Duodenal mucosa (tissue), 2 donors: ENCODE measurements around the gene ANKIB1.
"Not testable (repeated sequence)": the region's sequence is repeated elsewhere in the genome, so short reads cannot be mapped to it uniquely, and the experiment has no call there.

Experiments
- H3K27ac ChIP-seq: one replicate; pipeline ENCODE4 v1.7.0; 2013; ENCODE audit warnings: low read depth, low read length
- H3K27me3 ChIP-seq, 2 donors: one replicate each; pipeline ENCODE4 v1.7.0; 2013; ENCODE audit warnings: low read length in 2 of 2, control low read depth in 1 of 2; ENCODE audit not compliant: insufficient read depth in 2 of 2, control insufficient read depth in 1 of 2
- H3K36me3 ChIP-seq, 2 donors: one replicate each; pipeline ENCODE4 v1.7.0; 2013; ENCODE audit warnings: low read length in 2 of 2, control low read depth in 1 of 2; ENCODE audit not compliant: insufficient read depth in 2 of 2, control insufficient read depth in 1 of 2
- H3K4me1 ChIP-seq, 2 donors: one replicate each; pipeline ENCODE4 v1.7.0; 2013; ENCODE audit warnings: low read length in 2 of 2, control low read depth in 1 of 2; ENCODE audit not compliant: insufficient read depth in 2 of 2, control insufficient read depth in 1 of 2
- H3K4me3 ChIP-seq, 2 donors: one replicate each; pipeline ENCODE4 v1.7.0; 2013; ENCODE audit warnings: low read length in 2 of 2, low read depth in 1 of 2
- H3K9ac ChIP-seq, 2 donors: one replicate each; pipeline ENCODE4 v1.7.0; 2013; ENCODE audit warnings: low read length in 2 of 2, low read depth in 1 of 2
- H3K9me3 ChIP-seq, 2 donors: one replicate each; pipeline ENCODE4 v1.7.0; 2013; ENCODE audit warnings: low read length in 2 of 2, control low read depth in 1 of 2; ENCODE audit not compliant: control insufficient read depth in 1 of 2

Gene ANKIB1

DNA sequence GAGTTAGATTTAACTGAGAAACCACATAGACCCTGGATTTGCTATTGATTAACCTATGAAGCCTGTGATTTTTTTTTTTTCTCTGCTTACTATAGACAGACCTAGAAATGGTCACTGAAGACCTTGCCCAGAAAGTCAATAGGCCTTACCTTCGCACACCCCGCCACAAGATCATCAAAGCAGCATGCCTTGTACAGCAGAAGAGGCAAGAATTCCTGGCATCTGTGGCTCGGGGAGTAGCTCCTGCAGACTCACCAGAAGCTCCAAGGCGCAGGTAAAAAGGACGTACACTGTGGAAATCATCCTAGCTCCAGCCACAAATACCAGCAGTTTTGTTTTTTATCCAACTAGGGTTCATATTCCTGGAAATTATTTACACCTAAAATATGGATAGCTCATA is 145.3 kb downstream of the ANKIB1 start:
- Histone ChIP-seq H3K27me3 (no peaks in the 10 kb centered on the region), H3K4me3 (no peak overlapping the region), H3K27ac (no peak overlapping the region), H3K36me3 (peaks cover 8 to 13% of the 10 kb centered on the region in 2 donors), H3K9ac (no peak overlapping the region), H3K4me1 (no peaks in the 10 kb centered on the region), H3K9me3 (no peaks in the 10 kb centered on the region)

- Histone ChIP-seq H3K27ac (no peak overlapping the region), H3K4me3 (no peak overlapping the region), H3K9me3 (no peaks in the 10 kb centered on the region), H3K4me1 (no peaks in the 10 kb centered on the region), H3K9ac (no peak overlapping the region), H3K27me3 (no peaks in the 10 kb centered on the region), H3K36me3 (peaks cover 12 to 34% of the 10 kb centered on the region in 2 donors)
Measured at GRCh38 chr7:92397542-92397941, 151.8 kb downstream of the ANKIB1 start.

GRCh38 chr7:92400013-92400412 is 154.2 kb downstream of the ANKIB1 start:
- Histone ChIP-seq H3K9me3 (no peaks in the 10 kb centered on the region), H3K27ac (no peak overlapping the region), H3K4me1 (no peaks in the 10 kb centered on the region), H3K36me3 (peaks cover 17 to 31% of the 10 kb centered on the region in 2 donors), H3K4me3 (no peak overlapping the region), H3K9ac (no peak overlapping the region), H3K27me3 (no peaks in the 10 kb centered on the region)

DNA sequence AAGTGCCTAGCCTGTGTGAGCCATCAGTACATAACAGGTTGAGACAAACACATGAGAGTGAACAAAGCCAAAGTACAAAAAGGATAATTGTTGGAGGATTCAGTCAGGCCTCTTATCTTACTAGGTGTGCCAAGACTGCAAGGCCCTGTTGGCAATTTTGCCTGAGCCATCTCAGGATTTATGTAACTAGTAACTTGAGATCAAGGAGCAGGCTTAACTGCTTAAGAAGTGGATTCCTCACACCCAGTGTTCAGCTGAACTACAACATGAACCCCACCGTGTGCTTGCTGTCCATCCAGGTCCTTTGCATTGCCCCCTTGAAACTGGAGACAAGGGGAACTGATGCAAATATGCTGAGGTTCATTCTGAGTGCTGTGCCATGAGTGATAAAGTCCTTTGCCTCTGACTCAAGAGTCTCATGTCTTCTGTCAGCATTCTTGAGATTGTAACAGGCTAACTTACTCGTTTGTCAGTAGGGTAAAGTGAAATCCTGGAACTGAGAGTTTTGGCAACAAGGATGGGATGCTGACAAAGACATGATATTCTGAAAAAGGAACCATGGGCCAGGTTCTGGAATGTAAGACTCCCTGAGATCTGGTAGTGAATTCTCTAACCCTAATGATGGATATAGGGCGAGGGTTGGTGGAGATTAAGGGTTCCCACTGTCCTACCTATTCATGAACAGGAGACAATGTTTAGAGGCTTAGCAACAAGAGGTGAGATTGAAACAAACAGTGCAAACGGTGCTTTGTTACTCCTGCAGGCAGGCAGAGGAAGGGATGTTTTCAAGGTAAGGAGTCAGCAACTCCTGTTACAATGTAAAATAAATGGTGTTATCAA is 157.4 kb downstream of the ANKIB1 start:
- Histone ChIP-seq H3K4me3 (no peak overlapping the region), H3K9ac (no peak overlapping the region), H3K4me1 (no peaks in the 10 kb centered on the region), H3K36me3 (peaks cover 11 to 13% of the 10 kb centered on the region in 2 donors), H3K9me3 (no peaks in the 10 kb centered on the region), H3K27ac (no peak overlapping the region), H3K27me3 (no peaks in the 10 kb centered on the region)

- H3K4me3 ChIP-seq, result no peak overlapping the region
- H3K27me3 ChIP-seq, result no peaks in the 10 kb centered on the region
- H3K9ac ChIP-seq, result no peak overlapping the region
- no peak overlapping the region for H3K27ac ChIP-seq
- no peaks in the 10 kb centered on the region for H3K9me3 ChIP-seq
- H3K36me3 ChIP-seq, result peaks cover 5 to 7% of the 10 kb centered on the region in 2 donors
- no peaks in the 10 kb centered on the region for H3K4me1 ChIP-seq
Measured at GRCh38 chr7:92403760-92404074, 157.9 kb downstream of the ANKIB1 start.

- Histone ChIP-seq H3K36me3 (peaks cover 5% of the 10 kb centered on the region in 2 donors), H3K9me3 (no peaks in the 10 kb centered on the region), H3K9ac (no peak overlapping the region), H3K27ac (no peak overlapping the region), H3K27me3 (no peaks in the 10 kb centered on the region), H3K4me1 (no peaks in the 10 kb centered on the region), H3K4me3 (no peak overlapping the region)
Measured at GRCh38 chr7:92404170-92404614, 158.4 kb downstream of the ANKIB1 start.

DNA sequence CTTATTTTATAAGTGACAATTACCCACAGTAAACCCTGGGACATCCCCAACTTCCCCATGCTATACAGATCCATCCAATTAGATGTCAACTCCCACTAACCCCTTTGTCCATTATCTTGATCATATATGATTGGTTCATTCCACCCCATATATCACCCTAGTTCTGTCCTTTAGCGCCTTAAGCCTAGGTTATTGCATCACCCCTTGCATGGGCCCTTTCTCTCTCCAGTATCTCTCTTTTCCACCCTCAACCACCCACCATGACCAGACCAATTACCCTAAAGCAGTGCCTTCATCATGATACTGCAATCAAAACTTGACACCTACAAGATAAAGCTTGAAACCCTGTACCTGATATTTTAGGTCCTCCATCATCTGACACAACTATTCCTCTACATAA is 163.6 kb downstream of the ANKIB1 start:
- Histone ChIP-seq H3K9ac (no peak overlapping the region), H3K27ac (no peak overlapping the region), H3K36me3 (no peaks in the 10 kb centered on the region), H3K27me3 (no peaks in the 10 kb centered on the region), H3K4me1 (no peaks in the 10 kb centered on the region), H3K9me3 (no peaks in the 10 kb centered on the region), H3K4me3 (no peak overlapping the region)

DNA sequence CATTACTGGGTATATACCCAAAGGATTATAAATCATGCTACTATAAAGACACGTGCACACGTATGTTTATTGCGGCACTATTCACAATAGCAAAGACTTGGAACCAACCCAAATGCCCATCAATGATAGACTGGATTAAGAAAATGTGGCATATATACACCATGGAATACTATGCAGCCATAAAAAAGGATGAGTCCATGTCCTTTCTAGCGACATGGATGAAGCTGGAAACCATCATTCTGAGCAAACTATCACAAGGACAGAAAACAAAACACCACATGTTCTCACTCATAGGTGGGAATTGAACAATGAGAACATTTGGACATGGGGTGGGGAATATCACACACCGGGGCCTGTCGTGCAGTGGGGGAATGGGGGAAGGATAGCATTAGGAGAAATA is 164.4 kb downstream of the ANKIB1 start:
- H3K36me3 ChIP-seq, H3K4me3 ChIP-seq, H3K27me3 ChIP-seq, H3K9ac ChIP-seq, H3K4me1 ChIP-seq, H3K9me3 ChIP-seq, H3K27ac ChIP-seq: not testable (repeated sequence)

DNA sequence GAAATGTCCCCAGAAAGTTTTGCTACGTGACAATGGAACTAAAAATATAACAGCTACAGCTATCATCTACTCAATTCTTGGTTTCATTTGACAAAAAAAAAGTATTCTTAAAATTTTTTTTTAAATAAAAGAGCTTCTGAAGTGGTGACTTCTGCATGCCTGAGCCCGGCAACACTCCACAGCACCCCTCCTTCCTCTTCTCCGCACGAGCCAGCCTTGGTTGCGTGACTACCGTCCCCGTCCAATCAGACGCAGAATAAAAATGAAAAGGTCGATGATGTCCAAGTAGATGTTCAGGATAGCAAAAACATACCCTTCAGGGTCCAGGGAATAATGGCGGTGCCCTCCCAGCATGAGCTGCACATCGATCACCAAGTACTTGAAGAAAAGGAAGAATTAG is 167.0 kb downstream of the ANKIB1 start:
- H3K4me3 ChIP-seq, result no peak overlapping the region
- H3K27me3 ChIP-seq, result no peaks in the 10 kb centered on the region
- H3K27ac ChIP-seq, result no peak overlapping the region
- H3K36me3 ChIP-seq, result no peaks in the 10 kb centered on the region
- no peaks in the 10 kb centered on the region for H3K9me3 ChIP-seq
- no peaks in the 10 kb centered on the region for H3K4me1 ChIP-seq
- H3K9ac ChIP-seq, result no peak overlapping the region

DNA sequence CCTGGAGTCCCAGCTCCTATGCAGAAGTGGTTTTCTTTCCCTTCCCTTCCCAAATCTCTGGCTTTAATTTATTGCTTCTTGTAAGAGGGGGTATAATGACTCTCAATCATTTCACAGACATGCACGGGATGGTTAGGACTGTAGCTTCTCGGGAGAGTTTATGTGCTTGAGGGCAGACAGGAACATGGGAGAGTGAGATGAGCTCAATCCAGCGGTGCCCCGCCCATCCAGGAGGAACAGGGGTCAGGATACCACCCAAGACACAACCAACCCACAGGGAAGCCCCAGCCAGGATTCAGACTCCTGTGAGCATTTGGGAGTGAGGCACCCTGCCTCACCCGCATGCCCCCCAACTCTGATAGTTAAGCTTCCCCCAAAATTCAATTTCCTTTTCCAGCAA is 167.8 kb downstream of the ANKIB1 start:
- no peak overlapping the region for H3K27ac ChIP-seq

More for the DNA sequence above, 167.8 kb downstream of the ANKIB1 start:
- Histone ChIP-seq H3K27me3 (no peaks in the 10 kb centered on the region), H3K9ac (no peak overlapping the region), H3K36me3 (no peaks in the 10 kb centered on the region), H3K4me1 (no peaks in the 10 kb centered on the region), H3K4me3 (no peak overlapping the region), H3K9me3 (no peaks in the 10 kb centered on the region)
